ENCODE results near the gene TBC1D1. TPM values are rescaled to one million over a fixed set of nuclear protein-coding genes. Genes with fewer than 3 reads are reported as not detected.

Gene TBC1D1
- total RNA-seq, 3 donors from 2014 or later (not counting 1 experiment from before 2014, with no cell fraction given): 59.2 to 78.6 (median 68.5) TPM

GRCh38 chr4:38162240-38162784, 271.4 kb downstream of the TBC1D1 start:
- Histone ChIP-seq H3K4me1 (ENCODE audit: control insufficient read depth, insufficient read depth, low read length) (peaks cover 4% of the 10 kb centered on the region), H3K27me3 (ENCODE audit: control insufficient read depth, insufficient read depth, low read length) (no peaks in the 10 kb centered on the region), H3K36me3 (ENCODE audit: control insufficient read depth, insufficient read depth, low read length) (no peaks in the 10 kb centered on the region), H3K9me3 (ENCODE audit: control insufficient read depth, insufficient read depth, low read length) (no peaks in the 10 kb centered on the region), H3K27ac (ENCODE audit: low read length) (no peak overlapping the region), H3K4me3 (ENCODE audit: low read length) (no peak overlapping the region)
- H3K4me1 Mint-ChIP-seq: peaks cover 11 to 18% of the 10 kb centered on the region in 2 donors
- no peak for TF ChIP-seq CTCF (IDR thresholded peaks at IDR 0.05)
- ATAC-seq: no peak
- intact Hi-C loops (cut with micrococcal nuclease): no loop called here
- H3K36me3 Mint-ChIP-seq: no peaks in the 10 kb centered on the region
- DNase-seq: no peak
- no peak overlapping the region for H3K27ac Mint-ChIP-seq
- no peaks in the 10 kb centered on the region for H3K9me3 Mint-ChIP-seq
- no peak overlapping the region for H3K4me3 Mint-ChIP-seq
- 93% methylated on average over 4 of the region's 4 CpGs for WGBS (ENCODE audit: insufficient coverage)
- peaks cover 0 to 6% of the 10 kb centered on the region in 2 donors for H3K27me3 Mint-ChIP-seq (ENCODE audit: low read depth in 2 of 2)

- intact Hi-C loops (cut with micrococcal nuclease): no loop called here
- WGBS (ENCODE audit: insufficient coverage): 98% methylated on average over 4 of the region's 5 CpGs
- no peak overlapping the region for H3K4me3 ChIP-seq (ENCODE audit: low read length)
- no peak overlapping the region for H3K27ac Mint-ChIP-seq
- peaks cover 4% of the 10 kb centered on the region for H3K4me1 ChIP-seq (ENCODE audit: control insufficient read depth, insufficient read depth, low read length)
- no peak for DNase-seq
- H3K9me3 Mint-ChIP-seq: no peaks in the 10 kb centered on the region
- H3K27me3 ChIP-seq (ENCODE audit: control insufficient read depth, insufficient read depth, low read length): no peaks in the 10 kb centered on the region
- no peak overlapping the region for H3K27ac ChIP-seq (ENCODE audit: low read length)
- no peak overlapping the region for H3K4me3 Mint-ChIP-seq
- no peak for ATAC-seq
- H3K9me3 ChIP-seq (ENCODE audit: control insufficient read depth, insufficient read depth, low read length): no peaks in the 10 kb centered on the region
- no peaks in the 10 kb centered on the region for H3K36me3 ChIP-seq (ENCODE audit: control insufficient read depth, insufficient read depth, low read length)
- peaks cover 11 to 18% of the 10 kb centered on the region in 2 donors for H3K4me1 Mint-ChIP-seq
- no peaks in the 10 kb centered on the region for H3K36me3 Mint-ChIP-seq
- H3K27me3 Mint-ChIP-seq (ENCODE audit: low read depth in 2 of 2): peaks cover 0 to 6% of the 10 kb centered on the region in 2 donors
- TF ChIP-seq CTCF (IDR thresholded peaks at IDR 0.05): no peak
Measured at GRCh38 chr4:38163216-38164006, 272.5 kb downstream of the TBC1D1 start.

GRCh38 chr4:38164346-38164745, 273.5 kb downstream of the TBC1D1 start:
- Histone ChIP-seq H3K9me3 (ENCODE audit: control insufficient read depth, insufficient read depth, low read length) (no peaks in the 10 kb centered on the region), H3K4me1 (ENCODE audit: control insufficient read depth, insufficient read depth, low read length) (peaks cover 4% of the 10 kb centered on the region), H3K27ac (ENCODE audit: low read length) (no peak overlapping the region), H3K36me3 (ENCODE audit: control insufficient read depth, insufficient read depth, low read length) (no peaks in the 10 kb centered on the region), H3K4me3 (ENCODE audit: low read length) (no peak overlapping the region), H3K27me3 (ENCODE audit: control insufficient read depth, insufficient read depth, low read length) (no peaks in the 10 kb centered on the region)
- Mint-ChIP-seq H3K4me1 (peaks cover 11 to 18% of the 10 kb centered on the region in 2 donors), H3K27me3 (ENCODE audit: low read depth in 2 of 2) (peaks cover 0 to 6% of the 10 kb centered on the region in 2 donors), H3K9me3 (no peaks in the 10 kb centered on the region), H3K4me3 (no peak overlapping the region), H3K27ac (no peak overlapping the region), H3K36me3 (no peaks in the 10 kb centered on the region)
- TF ChIP-seq CTCF (IDR thresholded peaks at IDR 0.05): no peak
- intact Hi-C loops (cut with micrococcal nuclease): no loop called here
- WGBS (ENCODE audit: insufficient coverage): 86% methylated on average over 3 of the region's 3 CpGs
- ATAC-seq (no peak), DNase-seq (no peak)
